Measurements from ENCODE around the gene LIPK.
A peak's percentile ranks its signal among the peaks of the same experiment; 100 is the strongest.

The LIPK gene, protein sequence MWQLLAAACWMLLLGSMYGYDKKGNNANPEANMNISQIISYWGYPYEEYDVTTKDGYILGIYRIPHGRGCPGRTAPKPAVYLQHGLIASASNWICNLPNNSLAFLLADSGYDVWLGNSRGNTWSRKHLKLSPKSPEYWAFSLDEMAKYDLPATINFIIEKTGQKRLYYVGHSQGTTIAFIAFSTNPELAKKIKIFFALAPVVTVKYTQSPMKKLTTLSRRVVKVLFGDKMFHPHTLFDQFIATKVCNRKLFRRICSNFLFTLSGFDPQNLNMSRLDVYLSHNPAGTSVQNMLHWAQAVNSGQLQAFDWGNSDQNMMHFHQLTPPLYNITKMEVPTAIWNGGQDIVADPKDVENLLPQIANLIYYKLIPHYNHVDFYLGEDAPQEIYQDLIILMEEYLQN

GRCh38 chr10:88705958-88706357, at the start of gene LIPK:
LIPK (plus strand) TSS chr10:88706249; CDS start chr10:88724544, 18,295 bp downstream.
- H3K27me3 Mint-ChIP-seq (ENCODE audit: low read depth): no peaks in the 10 kb centered on the region
- no peak within 1 kb of the TSS for H3K4me3 Mint-ChIP-seq
- no peaks in the 10 kb centered on the region for H3K36me3 Mint-ChIP-seq (ENCODE audit: low read depth)
- peaks cover 7% of the 10 kb centered on the region for H3K4me1 Mint-ChIP-seq
- TF ChIP-seq, protein P1, sequence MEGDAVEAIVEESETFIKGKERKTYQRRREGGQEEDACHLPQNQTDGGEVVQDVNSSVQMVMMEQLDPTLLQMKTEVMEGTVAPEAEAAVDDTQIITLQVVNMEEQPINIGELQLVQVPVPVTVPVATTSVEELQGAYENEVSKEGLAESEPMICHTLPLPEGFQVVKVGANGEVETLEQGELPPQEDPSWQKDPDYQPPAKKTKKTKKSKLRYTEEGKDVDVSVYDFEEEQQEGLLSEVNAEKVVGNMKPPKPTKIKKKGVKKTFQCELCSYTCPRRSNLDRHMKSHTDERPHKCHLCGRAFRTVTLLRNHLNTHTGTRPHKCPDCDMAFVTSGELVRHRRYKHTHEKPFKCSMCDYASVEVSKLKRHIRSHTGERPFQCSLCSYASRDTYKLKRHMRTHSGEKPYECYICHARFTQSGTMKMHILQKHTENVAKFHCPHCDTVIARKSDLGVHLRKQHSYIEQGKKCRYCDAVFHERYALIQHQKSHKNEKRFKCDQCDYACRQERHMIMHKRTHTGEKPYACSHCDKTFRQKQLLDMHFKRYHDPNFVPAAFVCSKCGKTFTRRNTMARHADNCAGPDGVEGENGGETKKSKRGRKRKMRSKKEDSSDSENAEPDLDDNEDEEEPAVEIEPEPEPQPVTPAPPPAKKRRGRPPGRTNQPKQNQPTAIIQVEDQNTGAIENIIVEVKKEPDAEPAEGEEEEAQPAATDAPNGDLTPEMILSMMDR (IDR thresholded peaks at IDR 0.05; ENCODE audit: unreplicated experiment in 3 of 3): no peak
- H3K9me3 Mint-ChIP-seq: no peaks in the 10 kb centered on the region
- peak within 1 kb of the TSS in 1 of 3 experiments; percentile 7 for H3K27ac Mint-ChIP-seq

DNA sequence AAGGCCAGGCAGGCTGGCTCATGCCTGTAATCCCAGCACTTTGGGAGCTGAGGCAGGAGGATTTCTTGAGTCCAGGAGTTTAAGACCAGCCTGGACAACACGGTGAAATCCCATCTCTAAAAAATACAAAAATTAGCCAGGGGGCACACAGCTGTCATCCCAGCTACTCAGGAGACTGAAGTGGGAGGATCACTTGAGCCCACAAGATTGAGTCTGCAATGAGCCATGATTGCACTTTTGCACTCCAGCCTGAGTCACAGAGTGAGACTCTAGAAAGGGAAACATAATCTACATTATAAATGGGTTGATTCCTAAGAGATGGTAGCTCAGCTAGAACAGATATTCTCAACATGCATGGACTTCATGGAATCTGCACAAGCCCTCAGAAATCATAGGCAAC, 48.1 kb upstream of the LIPK start:
- Mint-ChIP-seq H3K4me1 (no peaks in the 10 kb centered on the region), H3K27me3 (ENCODE audit: low read depth) (no peaks in the 10 kb centered on the region), H3K27ac (no peak overlapping the region), H3K4me3 (no peak overlapping the region), H3K36me3 (ENCODE audit: low read depth) (no peaks in the 10 kb centered on the region), H3K9me3 (no peaks in the 10 kb centered on the region)
- TF ChIP-seq, protein P1 (IDR thresholded peaks at IDR 0.05; ENCODE audit: unreplicated experiment in 3 of 3): no peak

DNA sequence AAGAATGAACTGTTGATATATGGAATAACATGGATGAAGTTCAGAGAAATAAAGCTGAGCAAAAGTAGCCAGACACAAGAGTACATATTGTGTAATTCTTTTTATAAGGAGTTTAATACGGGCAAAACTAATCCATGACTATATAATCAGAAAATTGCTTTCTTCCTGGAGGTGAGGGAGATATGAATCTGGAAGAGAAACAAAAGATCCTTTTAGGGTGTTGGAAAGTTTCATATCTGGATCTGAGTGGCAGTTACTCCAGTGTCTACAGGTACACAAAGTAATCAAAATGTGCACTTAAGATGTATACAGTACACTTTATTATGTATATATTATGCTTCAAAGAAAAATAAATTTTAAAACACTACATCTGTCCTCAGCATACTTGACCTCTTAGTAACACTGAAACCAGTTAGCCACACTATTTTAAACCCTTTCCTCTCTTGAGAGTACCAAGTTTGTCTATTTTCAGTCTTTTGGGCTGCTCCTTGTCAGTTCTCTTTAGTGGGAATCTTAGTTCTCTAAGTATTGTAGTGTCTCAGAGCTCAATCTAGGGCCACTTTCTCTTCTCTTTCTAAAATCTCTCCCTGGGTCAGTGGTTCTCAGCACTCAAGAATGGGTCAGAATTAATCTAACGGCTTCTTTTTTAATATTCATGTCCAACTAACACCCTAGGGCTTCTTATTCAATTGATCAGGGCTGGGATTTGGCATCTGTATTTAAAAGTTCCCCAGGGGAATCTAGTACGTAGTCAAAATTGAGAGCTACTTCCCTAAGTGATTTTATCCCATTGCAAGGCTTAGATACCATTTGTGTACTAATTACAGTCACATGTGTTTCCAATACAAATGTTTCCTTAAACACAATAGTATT, 46.1 kb upstream of the LIPK start:
- H3K4me1 Mint-ChIP-seq: no peaks in the 10 kb centered on the region
- TF ChIP-seq, protein P1 (IDR thresholded peaks at IDR 0.05; ENCODE audit: unreplicated experiment in 3 of 3): no peak
- no peak overlapping the region for H3K27ac Mint-ChIP-seq
- H3K36me3 Mint-ChIP-seq (ENCODE audit: low read depth): no peaks in the 10 kb centered on the region
- no peaks in the 10 kb centered on the region for H3K9me3 Mint-ChIP-seq
- H3K27me3 Mint-ChIP-seq (ENCODE audit: low read depth): peaks cover 5% of the 10 kb centered on the region
- H3K4me3 Mint-ChIP-seq: no peak overlapping the region

DNA sequence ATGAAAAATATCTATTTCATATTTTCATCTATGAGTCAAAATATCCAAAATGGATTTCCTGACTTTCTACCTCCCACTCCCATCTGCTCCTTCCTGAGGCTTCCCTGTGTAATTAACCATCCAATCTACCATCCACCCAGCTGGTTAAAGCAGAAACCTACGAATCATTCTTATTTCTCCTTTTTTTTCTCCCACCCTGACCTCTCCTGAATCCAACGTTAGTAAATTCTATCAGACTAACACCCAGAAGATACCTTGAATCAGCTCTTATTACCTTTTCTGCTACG, 45.5 kb upstream of the LIPK start:
- H3K27ac Mint-ChIP-seq: no peak overlapping the region
- H3K36me3 Mint-ChIP-seq (ENCODE audit: low read depth): no peaks in the 10 kb centered on the region
- no peaks in the 10 kb centered on the region for H3K4me1 Mint-ChIP-seq
- H3K4me3 Mint-ChIP-seq: no peak overlapping the region
- peaks cover 5% of the 10 kb centered on the region for H3K27me3 Mint-ChIP-seq (ENCODE audit: low read depth)
- TF ChIP-seq, protein P1 (IDR thresholded peaks at IDR 0.05; ENCODE audit: unreplicated experiment in 3 of 3): no peak
- H3K9me3 Mint-ChIP-seq: no peaks in the 10 kb centered on the region

DNA sequence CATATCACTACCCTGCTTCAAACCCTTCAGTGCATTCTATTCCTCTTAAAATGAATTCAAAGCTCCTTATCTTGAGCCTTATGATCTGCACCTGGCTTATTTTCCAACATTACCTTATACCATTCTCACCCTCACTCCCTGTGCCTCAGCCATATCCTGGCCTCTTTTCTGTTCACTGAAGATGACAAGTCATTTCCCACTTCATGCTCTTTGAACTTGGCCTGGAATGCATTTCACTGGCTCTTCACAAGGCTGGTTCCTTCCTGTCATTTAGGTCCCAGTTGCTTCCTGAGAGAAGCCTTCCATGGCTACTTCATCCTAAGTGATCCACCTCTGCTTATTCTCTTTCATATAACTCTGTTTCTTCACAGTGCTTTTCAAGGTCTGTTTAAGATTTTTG, 45.0 kb upstream of the LIPK start:
- Mint-ChIP-seq H3K4me3 (no peak overlapping the region), H3K9me3 (no peaks in the 10 kb centered on the region), H3K27ac (no peak overlapping the region), H3K4me1 (no peaks in the 10 kb centered on the region), H3K36me3 (ENCODE audit: low read depth) (no peaks in the 10 kb centered on the region), H3K27me3 (ENCODE audit: low read depth) (peaks cover 5% of the 10 kb centered on the region)
- TF ChIP-seq, protein P1 (IDR thresholded peaks at IDR 0.05; ENCODE audit: unreplicated experiment in 3 of 3): no peak

Measured in nephron (organoid).